GM23338 (cell line): ENCODE data around the gene THRB. TPM values are rescaled to one million over a fixed set of nuclear protein-coding genes. Genes with fewer than 3 reads are reported as not detected.

ENCODE experiments used
- ATAC-seq: fragments of 200-7000 bp; cut with Tn5 transposase; 3 replicates; pipeline ENCODE4 v1.9.1; 2020
- DNase-seq: peaks from one replicate; pipeline ENCODE4 v3.0.0-alpha.2; 2015; ENCODE audit warnings: low spot score
- H2AFZ ChIP-seq: fragments of 200-600 bp; sonication (generic); 2 replicates; pipeline ENCODE4 v1.8.0; 2016; ENCODE audit warnings: antibody characterized with exemption, mild to moderate bottlenecking, moderate library complexity
- H3F3A ChIP-seq: fragments of 200-600 bp; sonication (generic); replicated peaks from 2 replicates; pipeline ENCODE4 v1.8.0; 2017; ENCODE audit warnings: antibody characterized with exemption, mixed run types, low read depth
- H3K27ac ChIP-seq: fragments of 200-600 bp; sonication (generic); 2 replicates; pipeline ENCODE4 v1.6.1; 2016; ENCODE audit warnings: low read depth
- H3K27me3 ChIP-seq: fragments of 200-600 bp; sonication (generic); 2 replicates; pipeline ENCODE4 v1.8.0; 2016; ENCODE audit warnings: mild to moderate bottlenecking, mixed run types, moderate library complexity; ENCODE audit not compliant: insufficient read depth
- H3K36me3 ChIP-seq: fragments of 200-600 bp; sonication (generic); 2 replicates; pipeline ENCODE4 v1.8.0; 2016; ENCODE audit warnings: mild to moderate bottlenecking; ENCODE audit not compliant: insufficient read depth
- H3K4me1 ChIP-seq: fragments of 200-600 bp; sonication (generic); 2 replicates; pipeline ENCODE4 v1.8.0; 2016; ENCODE audit warnings: mild to moderate bottlenecking, moderate library complexity; ENCODE audit not compliant: insufficient read depth
- H3K4me2 ChIP-seq: fragments of 200-600 bp; sonication (generic); 2 replicates; pipeline ENCODE4 v1.7.1; 2017; ENCODE audit warnings: mixed run types
- H3K4me3 ChIP-seq: fragments of 200-600 bp; sonication (generic); 2 replicates; pipeline ENCODE4 v1.6.1; 2016; ENCODE audit warnings: mixed run types
- H3K79me2 ChIP-seq: fragments of 200-600 bp; sonication (generic); replicated peaks from 2 replicates; pipeline ENCODE4 v1.8.0; 2017; ENCODE audit warnings: mild to moderate bottlenecking; ENCODE audit not compliant: insufficient read depth
- H3K9me2 ChIP-seq: fragments of 200-600 bp; sonication (generic); 2 replicates; pipeline ENCODE4 v1.8.0; 2017; ENCODE audit not compliant: insufficient read depth
- H4K20me1 ChIP-seq: fragments of 200-600 bp; sonication (generic); replicated peaks from 2 replicates; pipeline ENCODE4 v1.8.0; 2017; ENCODE audit warnings: mild to moderate bottlenecking; ENCODE audit not compliant: insufficient read depth
- H3K27ac Mint-ChIP-seq: 2 replicates; pipeline ENCODE4 v1.8.0; 2020; ENCODE audit warnings: inconsistent platforms, mild to moderate bottlenecking, moderate library complexity, mixed read lengths
- H3K27me3 Mint-ChIP-seq: 3 replicates; pipeline ENCODE4 v1.8.0; 2022; ENCODE audit warnings: low read depth, mild to moderate bottlenecking, moderate library complexity, mixed read lengths, inconsistent platforms; ENCODE audit not compliant: insufficient read depth, poor library complexity
- H3K36me3 Mint-ChIP-seq: 3 replicates; pipeline ENCODE4 v1.8.0; 2021; ENCODE audit warnings: low read depth, mild to moderate bottlenecking, inconsistent platforms, moderate library complexity, mixed read lengths
- H3K4me1 Mint-ChIP-seq: 3 replicates; pipeline ENCODE4 v1.8.0; 2020; ENCODE audit warnings: mild to moderate bottlenecking, inconsistent platforms, mixed read lengths
- H3K4me3 Mint-ChIP-seq: 3 replicates; pipeline ENCODE4 v1.8.0; 2021; ENCODE audit warnings: moderate library complexity, mild to moderate bottlenecking, inconsistent platforms, mixed read lengths
- H3K9me3 Mint-ChIP-seq: 3 replicates; pipeline ENCODE4 v1.8.0; 2020; ENCODE audit warnings: moderate library complexity, mild to moderate bottlenecking, inconsistent platforms, mixed read lengths
- CREB1 ChIP-seq: fragments of 250-450 bp; sonication (Bioruptor Pico); IDR thresholded peaks from 2 replicates; pipeline ENCODE4 v1.5.0; 2020; ENCODE audit warnings: low read depth, mild to moderate bottlenecking, moderate library complexity
- EZH2 ChIP-seq: fragments of 200-600 bp; sonication (generic); IDR thresholded peaks from one replicate; pipeline ENCODE4 v1.8.0; 2017; ENCODE audit warnings: antibody characterized with exemption, mild to moderate bottlenecking, low read depth; ENCODE audit not compliant: unreplicated experiment
- EZH2phosphoT487 ChIP-seq: fragments of 200-600 bp; sonication (generic); IDR thresholded peaks from one replicate; pipeline ENCODE4 v1.8.1; 2018; ENCODE audit warnings: antibody characterized with exemption; ENCODE audit not compliant: unreplicated experiment
- JUNB ChIP-seq: IDR thresholded peaks from one replicate; pipeline ENCODE4 v1.6.1; 2016; ENCODE audit warnings: antibody characterized with exemption; ENCODE audit not compliant: unreplicated experiment
- NANOG ChIP-seq: IDR thresholded peaks from 2 replicates; pipeline ENCODE4 v1.6.1; 2016; ENCODE audit warnings: antibody characterized with exemption, borderline replicate concordance
- POLR2AphosphoS5 ChIP-seq: IDR thresholded peaks from 2 replicates; pipeline ENCODE4 v1.6.1; 2016; ENCODE audit warnings: antibody characterized with exemption, low read depth
- STAT1 ChIP-seq: IDR thresholded peaks from one replicate; pipeline ENCODE4 v1.6.1; 2016; ENCODE audit warnings: antibody characterized with exemption; ENCODE audit not compliant: unreplicated experiment
- ZNF114 ChIP-seq: fragments of 250-450 bp; sonication (Bioruptor Pico); IDR thresholded peaks from 2 replicates; pipeline ENCODE4 v1.5.0; 2020; ENCODE audit warnings: mild to moderate bottlenecking, moderate library complexity
- ZNF331 ChIP-seq: fragments of 250-450 bp; sonication (Bioruptor Pico); IDR thresholded peaks from 2 replicates; pipeline ENCODE4 v1.5.0; 2020; ENCODE audit warnings: low read depth, mild to moderate bottlenecking, moderate library complexity
- polyA plus RNA-seq: library from polyadenylated mRNA; unstranded; fragments of >200 nt; fragmentation: Nextera tagmentation; extraction: Ambion mirVana; gene quantifications from 2 replicates; pipeline ENCODE4 v1.2.1, GENCODE V29; 2016
- total RNA-seq: library from RNA; depleted of rRNA; stranded (reverse); fragments of >200 nt; shearing (Covaris generic); gene quantifications from 2 replicates; pipeline ENCODE4 v1.2.3, GENCODE V29; 2014
- TF ChIP-seq, protein P1 (sequence below): IDR thresholded peaks from 2 replicates; pipeline ENCODE4 v1.6.1; 2016; ENCODE audit warnings: antibody characterized with exemption
- TF ChIP-seq, protein P2 (sequence below), 2 experiments: fragments of 200-600 bp in 1 of 2; sonication (generic) in 1 of 2; conservative IDR thresholded peaks; 2 replicates each; pipeline versions ENCODE4 v1.5.1 to v1.6.1; 2016 to 2017; ENCODE audit warnings: antibody characterized with exemption in 2 of 2, low read depth in 2 of 2, mild to moderate bottlenecking in 2 of 2, moderate library complexity in 1 of 2
- TF ChIP-seq, protein P3 (sequence below): fragments of 250-450 bp; sonication (Bioruptor Pico); IDR thresholded peaks from 2 replicates; pipeline ENCODE4 v1.5.0; 2020; ENCODE audit warnings: mild to moderate bottlenecking, moderate library complexity
- TF ChIP-seq, protein P4 (sequence below): IDR thresholded peaks from one replicate; pipeline ENCODE4 v1.6.1; 2018; ENCODE audit warnings: antibody characterized with exemption; ENCODE audit not compliant: unreplicated experiment

Gene THRB
- total and polyA plus RNA-seq, 2 experiments from 2014 or later = 1.7 to 3.2 TPM

DNA sequence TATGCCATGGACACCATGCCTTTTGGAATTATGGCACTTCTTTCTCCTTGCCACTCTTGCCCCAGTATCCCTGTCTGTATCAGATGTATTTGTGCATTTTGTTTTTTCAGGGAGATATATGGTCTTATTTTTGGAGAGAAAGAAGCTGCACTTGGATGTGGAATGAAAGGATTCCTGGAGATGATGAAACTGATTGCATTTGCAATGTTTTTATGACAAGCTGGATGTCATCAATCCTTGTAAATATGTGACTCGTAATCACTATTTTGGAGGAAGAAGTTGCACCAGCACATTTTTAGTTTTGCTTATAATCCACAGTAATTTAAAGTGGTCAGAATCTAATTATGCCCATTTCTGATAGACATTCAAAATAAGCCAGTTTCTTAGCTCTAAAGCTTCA is 384.6 kb downstream of the THRB start:
- H3K27ac Mint-ChIP-seq = no peak overlapping the region
- Histone ChIP-seq H4K20me1 (peaks cover 5% of the 10 kb centered on the region; the same call in 1 of the 2 replicates), H2AFZ (no peak overlapping the region), H3K9me2 (no peaks in the 10 kb centered on the region), H3K27me3 (no peaks in the 10 kb centered on the region), H3F3A (no peaks in the 10 kb centered on the region), H3K79me2 (no peaks in the 10 kb centered on the region), H3K4me2 (no peak overlapping the region), H3K27ac (no peak overlapping the region), H3K4me1 (no peaks in the 10 kb centered on the region), H3K36me3 (no peaks in the 10 kb centered on the region), H3K4me3 (no peak overlapping the region)
- no peak for TF ChIP-seq EZH2
- no peak for TF ChIP-seq EZH2phosphoT487
- TF ChIP-seq CREB1 = no peak
- TF ChIP-seq POLR2AphosphoS5 = no peak
- TF ChIP-seq STAT1 = no peak
- TF ChIP-seq, protein P1, sequence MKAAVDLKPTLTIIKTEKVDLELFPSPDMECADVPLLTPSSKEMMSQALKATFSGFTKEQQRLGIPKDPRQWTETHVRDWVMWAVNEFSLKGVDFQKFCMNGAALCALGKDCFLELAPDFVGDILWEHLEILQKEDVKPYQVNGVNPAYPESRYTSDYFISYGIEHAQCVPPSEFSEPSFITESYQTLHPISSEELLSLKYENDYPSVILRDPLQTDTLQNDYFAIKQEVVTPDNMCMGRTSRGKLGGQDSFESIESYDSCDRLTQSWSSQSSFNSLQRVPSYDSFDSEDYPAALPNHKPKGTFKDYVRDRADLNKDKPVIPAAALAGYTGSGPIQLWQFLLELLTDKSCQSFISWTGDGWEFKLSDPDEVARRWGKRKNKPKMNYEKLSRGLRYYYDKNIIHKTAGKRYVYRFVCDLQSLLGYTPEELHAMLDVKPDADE = no peak
- TF ChIP-seq, protein P2, sequence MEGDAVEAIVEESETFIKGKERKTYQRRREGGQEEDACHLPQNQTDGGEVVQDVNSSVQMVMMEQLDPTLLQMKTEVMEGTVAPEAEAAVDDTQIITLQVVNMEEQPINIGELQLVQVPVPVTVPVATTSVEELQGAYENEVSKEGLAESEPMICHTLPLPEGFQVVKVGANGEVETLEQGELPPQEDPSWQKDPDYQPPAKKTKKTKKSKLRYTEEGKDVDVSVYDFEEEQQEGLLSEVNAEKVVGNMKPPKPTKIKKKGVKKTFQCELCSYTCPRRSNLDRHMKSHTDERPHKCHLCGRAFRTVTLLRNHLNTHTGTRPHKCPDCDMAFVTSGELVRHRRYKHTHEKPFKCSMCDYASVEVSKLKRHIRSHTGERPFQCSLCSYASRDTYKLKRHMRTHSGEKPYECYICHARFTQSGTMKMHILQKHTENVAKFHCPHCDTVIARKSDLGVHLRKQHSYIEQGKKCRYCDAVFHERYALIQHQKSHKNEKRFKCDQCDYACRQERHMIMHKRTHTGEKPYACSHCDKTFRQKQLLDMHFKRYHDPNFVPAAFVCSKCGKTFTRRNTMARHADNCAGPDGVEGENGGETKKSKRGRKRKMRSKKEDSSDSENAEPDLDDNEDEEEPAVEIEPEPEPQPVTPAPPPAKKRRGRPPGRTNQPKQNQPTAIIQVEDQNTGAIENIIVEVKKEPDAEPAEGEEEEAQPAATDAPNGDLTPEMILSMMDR (conservative IDR thresholded peaks at IDR 0.05; ENCODE audit: low read depth in 2 of 2) = no peak
- no peak for TF ChIP-seq ZNF331 (CRISPR knock-in tag)
- TF ChIP-seq, protein P3, sequence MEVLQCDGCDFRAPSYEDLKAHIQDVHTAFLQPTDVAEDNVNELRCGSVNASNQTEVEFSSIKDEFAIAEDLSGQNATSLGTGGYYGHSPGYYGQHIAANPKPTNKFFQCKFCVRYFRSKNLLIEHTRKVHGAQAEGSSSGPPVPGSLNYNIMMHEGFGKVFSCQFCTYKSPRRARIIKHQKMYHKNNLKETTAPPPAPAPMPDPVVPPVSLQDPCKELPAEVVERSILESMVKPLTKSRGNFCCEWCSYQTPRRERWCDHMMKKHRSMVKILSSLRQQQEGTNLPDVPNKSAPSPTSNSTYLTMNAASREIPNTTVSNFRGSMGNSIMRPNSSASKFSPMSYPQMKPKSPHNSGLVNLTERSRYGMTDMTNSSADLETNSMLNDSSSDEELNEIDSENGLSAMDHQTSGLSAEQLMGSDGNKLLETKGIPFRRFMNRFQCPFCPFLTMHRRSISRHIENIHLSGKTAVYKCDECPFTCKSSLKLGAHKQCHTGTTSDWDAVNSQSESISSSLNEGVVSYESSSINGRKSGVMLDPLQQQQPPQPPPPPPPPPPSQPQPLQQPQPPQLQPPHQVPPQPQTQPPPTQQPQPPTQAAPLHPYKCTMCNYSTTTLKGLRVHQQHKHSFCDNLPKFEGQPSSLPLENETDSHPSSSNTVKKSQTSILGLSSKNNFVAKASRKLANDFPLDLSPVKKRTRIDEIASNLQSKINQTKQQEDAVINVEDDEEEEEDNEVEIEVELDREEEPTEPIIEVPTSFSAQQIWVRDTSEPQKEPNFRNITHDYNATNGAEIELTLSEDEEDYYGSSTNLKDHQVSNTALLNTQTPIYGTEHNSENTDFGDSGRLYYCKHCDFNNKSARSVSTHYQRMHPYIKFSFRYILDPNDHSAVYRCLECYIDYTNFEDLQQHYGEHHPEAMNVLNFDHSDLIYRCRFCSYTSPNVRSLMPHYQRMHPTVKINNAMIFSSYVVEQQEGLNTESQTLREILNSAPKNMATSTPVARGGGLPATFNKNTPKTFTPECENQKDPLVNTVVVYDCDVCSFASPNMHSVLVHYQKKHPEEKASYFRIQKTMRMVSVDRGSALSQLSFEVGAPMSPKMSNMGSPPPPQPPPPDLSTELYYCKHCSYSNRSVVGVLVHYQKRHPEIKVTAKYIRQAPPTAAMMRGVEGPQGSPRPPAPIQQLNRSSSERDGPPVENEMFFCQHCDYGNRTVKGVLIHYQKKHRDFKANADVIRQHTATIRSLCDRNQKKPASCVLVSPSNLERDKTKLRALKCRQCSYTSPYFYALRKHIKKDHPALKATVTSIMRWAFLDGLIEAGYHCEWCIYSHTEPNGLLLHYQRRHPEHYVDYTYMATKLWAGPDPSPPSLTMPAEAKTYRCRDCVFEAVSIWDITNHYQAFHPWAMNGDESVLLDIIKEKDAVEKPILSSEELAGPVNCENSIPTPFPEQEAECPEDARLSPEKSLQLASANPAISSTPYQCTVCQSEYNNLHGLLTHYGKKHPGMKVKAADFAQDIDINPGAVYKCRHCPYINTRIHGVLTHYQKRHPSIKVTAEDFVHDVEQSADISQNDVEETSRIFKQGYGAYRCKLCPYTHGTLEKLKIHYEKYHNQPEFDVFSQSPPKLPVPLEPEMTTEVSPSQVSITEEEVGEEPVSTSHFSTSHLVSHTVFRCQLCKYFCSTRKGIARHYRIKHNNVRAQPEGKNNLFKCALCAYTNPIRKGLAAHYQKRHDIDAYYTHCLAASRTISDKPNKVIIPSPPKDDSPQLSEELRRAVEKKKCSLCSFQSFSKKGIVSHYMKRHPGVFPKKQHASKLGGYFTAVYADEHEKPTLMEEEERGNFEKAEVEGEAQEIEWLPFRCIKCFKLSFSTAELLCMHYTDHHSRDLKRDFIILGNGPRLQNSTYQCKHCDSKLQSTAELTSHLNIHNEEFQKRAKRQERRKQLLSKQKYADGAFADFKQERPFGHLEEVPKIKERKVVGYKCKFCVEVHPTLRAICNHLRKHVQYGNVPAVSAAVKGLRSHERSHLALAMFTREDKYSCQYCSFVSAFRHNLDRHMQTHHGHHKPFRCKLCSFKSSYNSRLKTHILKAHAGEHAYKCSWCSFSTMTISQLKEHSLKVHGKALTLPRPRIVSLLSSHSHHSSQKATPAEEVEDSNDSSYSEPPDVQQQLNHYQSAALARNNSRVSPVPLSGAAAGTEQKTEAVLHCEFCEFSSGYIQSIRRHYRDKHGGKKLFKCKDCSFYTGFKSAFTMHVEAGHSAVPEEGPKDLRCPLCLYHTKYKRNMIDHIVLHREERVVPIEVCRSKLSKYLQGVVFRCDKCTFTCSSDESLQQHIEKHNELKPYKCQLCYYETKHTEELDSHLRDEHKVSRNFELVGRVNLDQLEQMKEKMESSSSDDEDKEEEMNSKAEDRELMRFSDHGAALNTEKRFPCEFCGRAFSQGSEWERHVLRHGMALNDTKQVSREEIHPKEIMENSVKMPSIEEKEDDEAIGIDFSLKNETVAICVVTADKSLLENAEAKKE = no peak
- no peak for TF ChIP-seq ZNF114 (CRISPR knock-in tag)
- no peak for TF ChIP-seq JUNB
- TF ChIP-seq, protein P4, sequence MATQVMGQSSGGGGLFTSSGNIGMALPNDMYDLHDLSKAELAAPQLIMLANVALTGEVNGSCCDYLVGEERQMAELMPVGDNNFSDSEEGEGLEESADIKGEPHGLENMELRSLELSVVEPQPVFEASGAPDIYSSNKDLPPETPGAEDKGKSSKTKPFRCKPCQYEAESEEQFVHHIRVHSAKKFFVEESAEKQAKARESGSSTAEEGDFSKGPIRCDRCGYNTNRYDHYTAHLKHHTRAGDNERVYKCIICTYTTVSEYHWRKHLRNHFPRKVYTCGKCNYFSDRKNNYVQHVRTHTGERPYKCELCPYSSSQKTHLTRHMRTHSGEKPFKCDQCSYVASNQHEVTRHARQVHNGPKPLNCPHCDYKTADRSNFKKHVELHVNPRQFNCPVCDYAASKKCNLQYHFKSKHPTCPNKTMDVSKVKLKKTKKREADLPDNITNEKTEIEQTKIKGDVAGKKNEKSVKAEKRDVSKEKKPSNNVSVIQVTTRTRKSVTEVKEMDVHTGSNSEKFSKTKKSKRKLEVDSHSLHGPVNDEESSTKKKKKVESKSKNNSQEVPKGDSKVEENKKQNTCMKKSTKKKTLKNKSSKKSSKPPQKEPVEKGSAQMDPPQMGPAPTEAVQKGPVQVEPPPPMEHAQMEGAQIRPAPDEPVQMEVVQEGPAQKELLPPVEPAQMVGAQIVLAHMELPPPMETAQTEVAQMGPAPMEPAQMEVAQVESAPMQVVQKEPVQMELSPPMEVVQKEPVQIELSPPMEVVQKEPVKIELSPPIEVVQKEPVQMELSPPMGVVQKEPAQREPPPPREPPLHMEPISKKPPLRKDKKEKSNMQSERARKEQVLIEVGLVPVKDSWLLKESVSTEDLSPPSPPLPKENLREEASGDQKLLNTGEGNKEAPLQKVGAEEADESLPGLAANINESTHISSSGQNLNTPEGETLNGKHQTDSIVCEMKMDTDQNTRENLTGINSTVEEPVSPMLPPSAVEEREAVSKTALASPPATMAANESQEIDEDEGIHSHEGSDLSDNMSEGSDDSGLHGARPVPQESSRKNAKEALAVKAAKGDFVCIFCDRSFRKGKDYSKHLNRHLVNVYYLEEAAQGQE = no peak
- no peak for TF ChIP-seq NANOG
- no peak overlapping the region for H3K4me3 Mint-ChIP-seq
- no peaks in the 10 kb centered on the region for H3K4me1 Mint-ChIP-seq
- ATAC-seq = no peak
- DNase-seq = no peak
- no peaks in the 10 kb centered on the region for H3K27me3 Mint-ChIP-seq
- no peaks in the 10 kb centered on the region for H3K36me3 Mint-ChIP-seq
- H3K9me3 Mint-ChIP-seq = no peaks in the 10 kb centered on the region
